AG08396 (cell line): ENCODE data around the gene PFKFB1.

Source experiments
- DNase-seq: peaks from one replicate; pipeline ENCODE4 v3.0.0; 2012; ENCODE audit warnings: low spot score, mixed read lengths

Gene PFKFB1

DNA sequence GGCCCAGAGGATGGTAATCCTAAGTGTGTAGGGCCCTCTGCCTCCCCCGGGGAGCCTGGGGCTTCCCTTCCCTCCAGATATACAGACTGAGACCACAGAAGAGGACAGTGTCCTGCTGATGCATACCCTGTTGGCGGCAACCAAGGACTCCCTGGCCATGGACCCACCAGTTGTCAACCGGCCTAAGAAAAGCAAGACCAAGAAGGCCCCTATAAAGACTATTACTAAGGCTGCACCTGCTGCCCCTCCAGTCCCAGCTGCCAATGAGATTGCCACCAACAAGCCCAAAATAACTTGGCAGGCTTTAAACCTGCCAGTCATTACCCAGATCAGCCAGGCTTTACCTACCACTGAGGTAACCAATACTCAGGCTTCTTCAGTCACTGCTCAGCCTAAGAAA, 71.4 kb downstream of the PFKFB1 start:
- DNase-seq, result no peak

GRCh38 chrX:54921427-54922021, 72.5 kb downstream of the PFKFB1 start:
- peak; percentile 81 for DNase-seq

GRCh38 chrX:54920610-54921426, 73.2 kb downstream of the PFKFB1 start, which contains the start of gene TRO:
TRO (plus strand) TSS chrX:54920824; CDS start chrX:54922247, 1,423 bp downstream.
- no peak for DNase-seq

DNA sequence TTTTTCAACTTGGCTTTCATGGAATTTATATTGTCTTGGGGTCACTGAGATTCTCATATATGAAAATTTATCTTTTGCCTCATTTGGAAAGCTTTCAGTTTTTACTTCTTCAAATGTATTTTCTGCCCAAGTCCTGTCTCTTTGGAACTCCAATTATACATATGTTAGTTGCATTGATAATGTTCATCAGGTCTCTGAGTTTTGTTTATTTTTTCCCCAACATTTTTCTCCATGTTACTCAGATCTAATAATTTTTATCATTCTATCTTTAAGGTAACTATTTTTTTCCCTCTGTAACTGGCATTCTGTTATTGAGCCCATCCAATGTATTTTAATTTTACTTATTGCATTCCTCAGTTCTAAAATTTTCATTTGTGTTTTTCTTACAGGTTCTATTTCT, 84.0 kb downstream of the PFKFB1 start:
- no peak for DNase-seq

GRCh38 chrX:54894159-54894558, 99.8 kb downstream of the PFKFB1 start:
- no peak for DNase-seq

- DNase-seq, result peak; percentile 14
These were observed 102.4 kb downstream of the PFKFB1 start for GRCh38 chrX:54891573-54891972.

DNA sequence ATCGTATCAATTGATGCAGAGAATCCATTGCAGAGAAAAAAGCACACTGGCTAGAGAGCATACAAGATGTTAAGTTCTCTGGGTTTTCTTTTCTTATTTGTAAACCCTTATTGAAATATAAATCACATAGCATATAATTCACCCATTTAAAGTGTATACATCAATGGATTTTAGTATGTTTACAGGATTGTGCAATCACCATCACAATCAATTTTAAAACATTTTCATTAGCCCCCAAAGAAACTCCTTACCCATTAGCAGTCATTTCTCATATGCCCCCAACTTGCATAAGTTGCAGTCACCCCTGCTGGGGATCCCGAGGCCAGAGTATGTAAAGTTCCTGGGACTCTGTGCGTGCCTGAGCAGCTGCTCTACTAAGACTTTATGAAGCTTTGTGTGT, 108.2 kb downstream of the PFKFB1 start:
- DNase-seq, result no peak
